ENCODE data around the gene KIRREL3.

The KIRREL3 gene

DNA sequence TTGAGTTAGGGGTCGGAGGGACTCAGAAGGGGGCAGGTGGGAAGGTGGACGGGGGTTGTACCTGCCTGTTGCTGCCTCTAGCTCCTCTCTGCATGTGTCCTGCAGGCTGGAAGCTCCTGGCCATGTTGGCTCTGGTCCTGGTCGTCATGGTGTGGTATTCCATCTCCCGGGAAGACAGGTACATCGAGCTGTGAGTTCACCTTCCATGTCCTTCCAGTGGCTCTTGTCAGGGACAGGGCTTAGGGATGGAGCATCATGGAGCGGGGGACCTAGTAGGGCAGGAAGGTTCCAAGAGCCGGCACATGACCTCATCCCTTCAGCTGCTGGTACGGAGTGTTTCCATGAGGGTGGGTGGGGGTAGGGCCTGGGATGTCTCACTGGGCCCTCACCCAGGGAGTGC lies 594.2 kb downstream of the KIRREL3 start:
- no peak for DNase-seq (ENCODE audit: low read depth, low spot score)
- TF ChIP-seq CTCF (IDR thresholded peaks at IDR 0.05; ENCODE audit: insufficient read depth, low read length, missing control alignments) = no peak
- ChIA-PET CTCF (interaction anchor here (1.6 kb wide), 1 partner anchor 96 kb away, joined by 6 read pairs; no protein-coding TSS in a partner anchor), POLR2A (no interaction called here)
- no peak overlapping the region for H3K4me3 ChIP-seq (ENCODE audit: low read depth, low read length)

DNA sequence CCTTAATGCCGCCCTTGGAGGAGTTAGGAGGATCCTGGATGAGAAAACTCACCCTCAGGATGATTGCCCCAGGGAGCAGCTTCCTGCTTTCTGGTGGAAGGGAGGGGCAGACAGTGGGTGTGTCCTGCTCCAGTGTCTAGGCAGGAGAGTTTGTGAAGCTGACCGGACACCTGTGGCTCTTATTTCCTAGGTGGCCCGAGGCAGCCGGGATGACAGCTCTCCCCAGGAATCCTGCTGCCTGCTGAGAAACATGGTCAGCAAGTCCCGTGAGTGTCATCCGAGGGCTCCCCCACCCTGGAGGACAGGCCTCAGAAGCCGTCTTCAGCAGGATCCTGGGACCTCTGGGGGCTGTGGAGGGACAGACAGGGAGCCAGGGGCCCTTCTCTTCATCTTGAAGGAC lies 594.7 kb downstream of the KIRREL3 start:
- H3K4me3 ChIP-seq (ENCODE audit: low read depth, low read length) = no peak overlapping the region
- ChIA-PET POLR2A (no interaction called here), CTCF (no interaction called here)
- TF ChIP-seq CTCF (IDR thresholded peaks at IDR 0.05; ENCODE audit: insufficient read depth, low read length, missing control alignments) = no peak
- no peak for DNase-seq (ENCODE audit: low read depth, low spot score)

- TF ChIP-seq CTCF (IDR thresholded peaks at IDR 0.05; ENCODE audit: insufficient read depth, low read length, missing control alignments) = no peak
- ChIA-PET CTCF (no interaction called here), POLR2A (no interaction called here)
- no peak for DNase-seq (ENCODE audit: low read depth, low spot score)
- H3K4me3 ChIP-seq (ENCODE audit: low read depth, low read length) = no peak overlapping the region
Measured at GRCh38 chr11:126405374-126405773, 595.2 kb downstream of the KIRREL3 start.

- no peak for TF ChIP-seq CTCF (IDR thresholded peaks at IDR 0.05; ENCODE audit: insufficient read depth, low read length, missing control alignments)
- POLR2A ChIA-PET = interaction anchor here (0.9 kb wide), 1 partner anchor 48 kb away, joined by 3 read pairs; the partner anchor contains the start of gene ST3GAL4
- CTCF ChIA-PET = interaction anchor here (0.9 to 1.7 kb wide), 2 partner anchors 94 to 97 kb away, joined by 3 to 7 read pairs; no protein-coding TSS in a partner anchor
- H3K4me3 ChIP-seq (ENCODE audit: low read depth, low read length) = no peak overlapping the region
- DNase-seq (ENCODE audit: low read depth, low spot score) = no peak
Measured at GRCh38 chr11:126404367-126404766, 596.2 kb downstream of the KIRREL3 start.

DNA sequence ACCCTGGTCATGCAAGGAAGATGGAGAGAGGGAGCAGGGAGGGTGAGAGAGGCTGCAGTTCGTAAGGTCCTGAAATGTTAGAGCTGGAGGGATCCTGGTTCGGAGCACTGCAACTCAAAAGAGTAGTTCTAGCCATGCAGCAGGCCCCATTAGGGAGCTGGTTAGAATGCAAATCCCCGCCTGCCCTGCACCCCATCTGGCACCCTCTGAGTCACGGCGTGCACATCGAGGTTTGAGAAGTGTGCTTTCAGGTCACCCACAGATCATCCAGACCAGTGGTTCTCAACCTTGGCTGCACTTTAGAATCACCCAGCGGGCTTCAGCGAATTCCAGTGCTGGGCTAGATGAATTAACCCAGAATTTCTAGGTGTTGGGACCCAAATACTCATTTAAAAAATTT lies 596.9 kb downstream of the KIRREL3 start:
- no peak for TF ChIP-seq CTCF (IDR thresholded peaks at IDR 0.05; ENCODE audit: insufficient read depth, low read length, missing control alignments)
- H3K4me3 ChIP-seq (ENCODE audit: low read depth, low read length) = no peak overlapping the region
- ChIA-PET POLR2A (interaction anchor here (0.9 kb wide), 1 partner anchor 48 kb away, joined by 3 read pairs; the partner anchor contains the start of gene ST3GAL4), CTCF (interaction anchor here (1.7 kb wide), 1 partner anchor 93 kb away, joined by 7 read pairs; no protein-coding TSS in a partner anchor)
- DNase-seq (ENCODE audit: low read depth, low spot score) = no peak

DNA sequence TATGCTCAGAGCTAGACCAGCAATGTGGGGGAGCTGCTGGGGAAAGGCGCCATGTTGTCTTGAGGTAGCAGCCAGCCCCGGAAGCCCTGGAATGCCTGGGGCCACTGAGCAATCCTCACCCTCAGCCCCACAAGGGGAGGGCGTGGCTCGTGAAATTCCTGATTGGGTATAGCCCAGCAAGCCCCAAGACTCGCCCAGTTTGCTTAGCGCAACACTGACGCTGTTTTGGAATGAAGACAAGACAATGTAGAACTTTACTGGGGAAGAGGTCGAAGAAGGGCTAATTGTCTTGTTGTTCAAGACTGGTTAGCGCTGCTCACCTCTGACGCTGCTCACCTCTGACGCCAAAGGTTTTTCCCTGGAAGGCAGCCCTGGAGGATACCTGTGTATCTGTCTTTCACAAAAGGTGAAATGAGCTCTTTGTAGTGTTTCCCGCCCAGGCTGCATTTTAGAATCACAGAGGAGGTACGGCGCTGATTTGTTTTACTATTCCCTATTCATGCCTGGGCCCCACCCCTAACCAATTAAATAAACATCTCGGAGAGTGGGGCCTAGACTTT lies 597.5 kb downstream of the KIRREL3 start:
- no peak for DNase-seq (ENCODE audit: low read depth, low spot score)
- CTCF ChIA-PET = interaction anchor here (1.7 kb wide), 1 partner anchor 93 kb away, joined by 7 read pairs; no protein-coding TSS in a partner anchor
- H3K4me3 ChIP-seq (ENCODE audit: low read depth, low read length) = no peak overlapping the region
- POLR2A ChIA-PET = no interaction called here
- TF ChIP-seq CTCF (IDR thresholded peaks at IDR 0.05; ENCODE audit: insufficient read depth, low read length, missing control alignments) = no peak
